HepG2 (cell line): ENCODE results near the gene JMJD8. TPM values are rescaled to one million over a fixed set of nuclear protein-coding genes. Genes with fewer than 3 reads are reported as not detected.

Experiments
- ATAC-seq: fragments of 200-7000 bp; cut with Tn5 transposase; 3 replicates; pipeline ENCODE4 v1.9.1; 2020; ENCODE audit warnings: mild to moderate bottlenecking, moderate library complexity
- BruUV-seq: library from RNA; stranded (reverse); fragments of 400-500 nt; replicated peaks from 2 replicates; lab custom pipeline; 2021; lab: Mats Ljungman, UMichigan
- CTCF ChIA-PET: fragments of 300-600 bp; formaldehyde crosslinking; extraction: SDS; loops from one replicate; lab custom pipeline; 2021; ENCODE audit warnings: low total read pairs, inconsistent platforms, low intra/inter-chr PET ratio; lab: Yijun Ruan, JAX
- POLR2A ChIA-PET: fragments of 350-600 bp; sonication (Branson Sonifier 250); formaldehyde crosslinking; loops from one replicate; lab custom pipeline; 2020; ENCODE audit warnings: antibody characterized with exemption, inconsistent platforms; lab: Yijun Ruan, JAX
- DNase-seq: peaks from one replicate; pipeline ENCODE4 v3.0.0-alpha.2; 2015; ENCODE audit warnings: low spot score
- FAIRE-seq: peaks from 3 replicates; lab custom pipeline; 2011; peaks lifted over from hg19 to GRCh38; lab: Jason Lieb, UNC
- H2AFZ ChIP-seq: one replicate; pipeline ENCODE4 v1.6.1; 2011; ENCODE audit warnings: low read length, inconsistent platforms
- H3K27ac ChIP-seq: fragments of 300-600 bp; 3 replicates; pipeline ENCODE4 v1.8.0; 2011; ENCODE audit warnings: mixed run types, mild to moderate bottlenecking, mixed read lengths, low read length, inconsistent platforms; ENCODE audit not compliant: insufficient read depth; ENCODE audit errors: extremely low read length
- H3K27me3 ChIP-seq, 2 experiments: fragments of 200-600 bp in 1 of 2; 2 replicates in 1 of 2; 3 replicates in 1 of 2; pipeline versions ENCODE4 v1.6.0 to v1.8.0; 2011; ENCODE audit warnings: low read length in 2 of 2, mild to moderate bottlenecking in 2 of 2, moderate library complexity in 2 of 2, inconsistent platforms in 1 of 2; ENCODE audit not compliant: insufficient read depth in 2 of 2, control insufficient read depth in 1 of 2
- H3K36me3 ChIP-seq, 2 experiments: fragments of 200-600 bp in 1 of 2; replicated peaks in 1 of 2; 2 replicates in 1 of 2; 3 replicates in 1 of 2; pipeline versions ENCODE4 v1.5.1 to v1.8.0; 2011; ENCODE audit warnings: low read length in 2 of 2, inconsistent platforms in 1 of 2; ENCODE audit not compliant: insufficient read depth in 2 of 2, control insufficient read depth in 1 of 2
- H3K4me1 ChIP-seq: 2 replicates; pipeline ENCODE4 v1.5.1; 2012; ENCODE audit warnings: low read length, inconsistent platforms; ENCODE audit not compliant: insufficient read depth
- H3K4me2 ChIP-seq: 2 replicates; pipeline ENCODE4 v1.6.0; 2011; ENCODE audit warnings: low read depth, low read length, inconsistent platforms
- H3K4me3 ChIP-seq, 3 experiments: fragments of 200-600 bp in 1 of 3; sonication (generic), shearing (Covaris generic) in 1 of 3; replicated peaks in 1 of 3; 2 replicates each; pipeline ENCODE4 v1.5.1; 2011 to 2016; ENCODE audit warnings: low read length in 3 of 3, inconsistent platforms in 2 of 3, low read depth in 2 of 3, mild to moderate bottlenecking in 2 of 3, control low read depth in 1 of 3, mixed read lengths in 1 of 3; ENCODE audit not compliant: insufficient read depth in 1 of 3
- H3K79me2 ChIP-seq: one replicate; pipeline ENCODE4 v1.6.1; 2011; ENCODE audit warnings: low read length, inconsistent platforms; ENCODE audit not compliant: insufficient read depth
- H3K9ac ChIP-seq: 2 replicates; pipeline ENCODE4 v1.6.0; 2011; ENCODE audit warnings: mild to moderate bottlenecking, low read depth, low read length, inconsistent platforms; ENCODE audit not compliant: insufficient read depth
- H3K9me3 ChIP-seq: 2 replicates; pipeline ENCODE4 v1.5.1; 2012; ENCODE audit warnings: mild to moderate bottlenecking, low read length
- H4K20me1 ChIP-seq: 2 replicates; pipeline ENCODE4 v1.6.0; 2011; ENCODE audit warnings: inconsistent platforms, mild to moderate bottlenecking, low read length, moderate library complexity; ENCODE audit not compliant: insufficient read depth
- AGO2 ChIP-seq: fragments of 200-400 bp; formaldehyde crosslinking; optimal IDR thresholded peaks from 2 replicates; pipeline ENCODE3; 2017; ENCODE audit warnings: mild to moderate bottlenecking, low read depth, low read length, moderate library complexity
- BRD4 ChIP-seq: sonication (generic); formaldehyde crosslinking; IDR thresholded peaks from 2 replicates; pipeline ENCODE4 v1.4.0; 2020; ENCODE audit warnings: missing genetic modification reagents
- DPF2 ChIP-seq: sonication (generic); formaldehyde crosslinking; IDR thresholded peaks from 2 replicates; pipeline ENCODE4 v1.4.0; 2020; ENCODE audit warnings: mild to moderate bottlenecking, low read depth, missing genetic modification reagents, borderline replicate concordance
- HNF4A ChIP-seq: sonication (generic); formaldehyde crosslinking; IDR thresholded peaks from 2 replicates; pipeline ENCODE4 v1.4.0; 2020; ENCODE audit warnings: missing genetic modification reagents
- KDM5A ChIP-seq: fragments of 200-600 bp; sonication (generic); IDR thresholded peaks from 2 replicates; pipeline ENCODE4 v1.7.0; 2018; ENCODE audit warnings: antibody characterized with exemption, mild to moderate bottlenecking, low read length, borderline replicate concordance
- NRL ChIP-seq: sonication (generic); formaldehyde crosslinking; IDR thresholded peaks from 2 replicates; pipeline ENCODE4 v1.5.0; 2020; ENCODE audit warnings: missing genetic modification reagents, mild to moderate bottlenecking, moderate library complexity, borderline replicate concordance
- ZC3H4 ChIP-seq: sonication (generic); formaldehyde crosslinking; IDR thresholded peaks from 2 replicates; pipeline ENCODE4 v1.4.0; 2020; ENCODE audit warnings: missing genetic modification reagents, borderline replicate concordance
- ZSCAN12 ChIP-seq: sonication (generic); formaldehyde crosslinking; IDR thresholded peaks from 2 replicates; pipeline ENCODE4 v1.9.0; 2021; ENCODE audit warnings: mild to moderate bottlenecking, missing genetic modification reagents
- WGBS: methylation state at CpG from one replicate; pipeline ENCODE4 v1.1.6; 2017; ENCODE audit warnings: low lambda C conversion rate; 5-methylcytosine and 5-hydroxymethylcytosine counted together
- in situ Hi-C: cut with HindIII; loops from 2 replicates; pipeline ENCODE4 v1.10.0; 2017; ENCODE audit warnings: low pct_unique_long_range_greater_than_20kb; ENCODE audit not compliant: extremely low pct_ligation_motif_present
- intact Hi-C: fragments of 100-400 bp; cut with micrococcal nuclease; formaldehyde crosslinking; loops from one replicate; pipeline ENCODE4 v1.10.0; 2022; ENCODE audit not compliant: unreplicated experiment
- polyA plus RNA-seq, 8 experiments: library from polyadenylated mRNA; depleted of rRNA in 3 of 8; stranded (reverse) in 7 of 8; unstranded in 1 of 8; fragments of >200 nt; fragmentation: Illumina TruSeq in 4 of 8; extraction: Trizol in 4 of 8; gene quantifications; 2 replicates each; pipeline versions ENCODE4 v1.2.1 to v1.2.3, GENCODE V29; 2011 to 2016; ENCODE audit warnings: low read depth in 4 of 8, missing spikeins in 1 of 8, mixed read lengths in 1 of 8; ENCODE audit not compliant: insufficient read depth in 1 of 8
- total RNA-seq, 5 experiments: library from RNA; depleted of rRNA; stranded (reverse); fragments of >200 nt; fragmentation: Illumina TruSeq; extraction: Trizol; gene quantifications; 2 replicates each; pipeline ENCODE4 v1.2.3, GENCODE V29; 2016; ENCODE audit warnings: low read depth in 1 of 5
- TF ChIP-seq, protein P1 (sequence below): sonication (generic); formaldehyde crosslinking; IDR thresholded peaks from 2 replicates; pipeline ENCODE4 v1.4.0; 2020; ENCODE audit warnings: missing genetic modification reagents

The JMJD8 gene
- total and polyA plus RNA-seq, 2 of the 13 experiments (the other 11 are each of a cell fraction or from before 2014, with no cell fraction given): 2.6 to 11.8 TPM

GRCh38 chr16:669666-670065, 14.5 kb downstream of the JMJD8 start:
- 94% methylated on average over 2 of the region's 13 CpGs for WGBS
- in situ Hi-C loops: no loop called here
- ChIA-PET POLR2A (no interaction called here), CTCF (no interaction called here)
- Histone ChIP-seq H3K4me1 (peaks cover 24% of the 10 kb centered on the region), H3K9ac (peak overlapping the region; percentile 93), H2AFZ (no peak overlapping the region), H3K4me2 (peak overlapping the region; percentile 92), H3K27me3 (no peaks in the 10 kb centered on the region), H3K27ac (no peak overlapping the region), H3K4me3 (peak overlapping the region in 2 of 3 experiments; percentile 87 to 96; a peak in 2 of 6 replicates), H3K9me3 (no peaks in the 10 kb centered on the region), H3K79me2 (peaks cover 17% of the 10 kb centered on the region), H3K36me3 (peaks cover 22 to 42% of the 10 kb centered on the region in 2 experiments; a peak in 4 of 5 replicates), H4K20me1 (no peaks in the 10 kb centered on the region)
- FAIRE-seq: no peak
- no TSS peak for BruUV-seq
- no peak for ATAC-seq
- intact Hi-C loops: no loop called here
- DNase-seq: no peak
- TF ChIP-seq DPF2: no peak
- peak; percentile 17 for TF ChIP-seq AGO2
- 0 out of 2 replicates have a peak, but pooled peaks have one; percentile 24 for TF ChIP-seq BRD4 (CRISPR knock-in tag)
- TF ChIP-seq ZSCAN12 (CRISPR knock-in tag): no peak
- no peak for TF ChIP-seq HNF4A
- TF ChIP-seq, protein P1, sequence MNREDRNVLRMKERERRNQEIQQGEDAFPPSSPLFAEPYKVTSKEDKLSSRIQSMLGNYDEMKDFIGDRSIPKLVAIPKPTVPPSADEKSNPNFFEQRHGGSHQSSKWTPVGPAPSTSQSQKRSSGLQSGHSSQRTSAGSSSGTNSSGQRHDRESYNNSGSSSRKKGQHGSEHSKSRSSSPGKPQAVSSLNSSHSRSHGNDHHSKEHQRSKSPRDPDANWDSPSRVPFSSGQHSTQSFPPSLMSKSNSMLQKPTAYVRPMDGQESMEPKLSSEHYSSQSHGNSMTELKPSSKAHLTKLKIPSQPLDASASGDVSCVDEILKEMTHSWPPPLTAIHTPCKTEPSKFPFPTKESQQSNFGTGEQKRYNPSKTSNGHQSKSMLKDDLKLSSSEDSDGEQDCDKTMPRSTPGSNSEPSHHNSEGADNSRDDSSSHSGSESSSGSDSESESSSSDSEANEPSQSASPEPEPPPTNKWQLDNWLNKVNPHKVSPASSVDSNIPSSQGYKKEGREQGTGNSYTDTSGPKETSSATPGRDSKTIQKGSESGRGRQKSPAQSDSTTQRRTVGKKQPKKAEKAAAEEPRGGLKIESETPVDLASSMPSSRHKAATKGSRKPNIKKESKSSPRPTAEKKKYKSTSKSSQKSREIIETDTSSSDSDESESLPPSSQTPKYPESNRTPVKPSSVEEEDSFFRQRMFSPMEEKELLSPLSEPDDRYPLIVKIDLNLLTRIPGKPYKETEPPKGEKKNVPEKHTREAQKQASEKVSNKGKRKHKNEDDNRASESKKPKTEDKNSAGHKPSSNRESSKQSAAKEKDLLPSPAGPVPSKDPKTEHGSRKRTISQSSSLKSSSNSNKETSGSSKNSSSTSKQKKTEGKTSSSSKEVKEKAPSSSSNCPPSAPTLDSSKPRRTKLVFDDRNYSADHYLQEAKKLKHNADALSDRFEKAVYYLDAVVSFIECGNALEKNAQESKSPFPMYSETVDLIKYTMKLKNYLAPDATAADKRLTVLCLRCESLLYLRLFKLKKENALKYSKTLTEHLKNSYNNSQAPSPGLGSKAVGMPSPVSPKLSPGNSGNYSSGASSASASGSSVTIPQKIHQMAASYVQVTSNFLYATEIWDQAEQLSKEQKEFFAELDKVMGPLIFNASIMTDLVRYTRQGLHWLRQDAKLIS: no peak
- TF ChIP-seq NRL: no peak
- TF ChIP-seq ZC3H4 (CRISPR knock-in tag): no peak
- TF ChIP-seq KDM5A: no peak
